ENCODE data around the gene PCBP3. TPM values are rescaled to one million over a fixed set of nuclear protein-coding genes. Genes with fewer than 3 reads are reported as not detected.
"Not testable (repeated sequence)": the region's sequence is repeated elsewhere in the genome, so short reads cannot be mapped to it uniquely, and the experiment has no call there.

PCBP3 gene
- total and polyA plus RNA-seq, 2 donors (not counting 3 experiments of a cell fraction or from before 2014, with no cell fraction given) = 0.06 to 1.1 TPM

- H3K9me1 ChIP-seq (replicated peaks; ENCODE audit: control insufficient read depth, extremely low read depth, insufficient read depth, low read length); H3K9me3 ChIP-seq (replicated peaks; ENCODE audit: control insufficient read depth, insufficient read depth, low read length); POLR2A ChIA-PET; H2AFZ ChIP-seq (ENCODE audit: low read depth, low read length); CTCF ChIA-PET; H3K4me3 ChIP-seq (replicated peaks in 1 of 3; ENCODE audit: insufficient read depth in 1 of 3, low read depth in 1 of 3, low read length in 3 of 3); H3K27me3 ChIP-seq (ENCODE audit: control insufficient read depth in 2 of 2, insufficient read depth in 2 of 2, low read length in 2 of 2); H4K20me1 ChIP-seq (replicated peaks; ENCODE audit: control insufficient read depth, extremely low read depth, insufficient read depth, low read length); H3K4me1 ChIP-seq (ENCODE audit: control insufficient read depth, extremely low read depth, insufficient read depth, low read length); FAIRE-seq; H3K27ac ChIP-seq (ENCODE audit: insufficient read depth, low read depth, low read length); H3K4me2 ChIP-seq (ENCODE audit: insufficient read depth, low read length); dilution Hi-C loops (cut with MboI; ENCODE audit: extremely low pct_ligation_motif_present, low sequenced_read_pairs); intact Hi-C loops (cut with micrococcal nuclease); H3K79me2 ChIP-seq (ENCODE audit: control insufficient read depth, insufficient read depth, low read length); BruUV-seq (replicated peaks); H3K9ac ChIP-seq (replicated peaks; ENCODE audit: extremely low read depth, insufficient read depth, low read length); H3K36me3 ChIP-seq (ENCODE audit: control insufficient read depth in 2 of 2, extremely low read depth in 1 of 2, insufficient read depth in 2 of 2, low read length in 2 of 2); DNase-seq (ENCODE audit: low read depth, low spot score): not testable (repeated sequence)
Observed at GRCh38 chr21:45662623-45663245, 19.2 kb downstream of the PCBP3 start.

GRCh38 chr21:45669382-45669781 is 25.9 kb downstream of the PCBP3 start:
- dilution Hi-C loops (cut with MboI; ENCODE audit: extremely low pct_ligation_motif_present, low sequenced_read_pairs) (no loop called here), intact Hi-C loops (cut with micrococcal nuclease) (no loop called here)
- Histone ChIP-seq H2AFZ (ENCODE audit: low read depth, low read length) (no peak overlapping the region), H3K27me3 (ENCODE audit: control insufficient read depth in 2 of 2, insufficient read depth in 2 of 2, low read length in 2 of 2) (peaks cover 0 to 3% of the 10 kb centered on the region in 2 experiments), H3K4me1 (ENCODE audit: control insufficient read depth, extremely low read depth, insufficient read depth, low read length) (no peaks in the 10 kb centered on the region), H3K4me3 (replicated peaks in 1 of 3; ENCODE audit: insufficient read depth in 1 of 3, low read depth in 1 of 3, low read length in 3 of 3) (no peak overlapping the region), H3K9me3 (replicated peaks; ENCODE audit: control insufficient read depth, insufficient read depth, low read length) (no peaks in the 10 kb centered on the region), H4K20me1 (replicated peaks; ENCODE audit: control insufficient read depth, extremely low read depth, insufficient read depth, low read length) (no peaks in the 10 kb centered on the region), H3K36me3 (ENCODE audit: control insufficient read depth in 2 of 2, extremely low read depth in 1 of 2, insufficient read depth in 2 of 2, low read length in 2 of 2) (no peaks in the 10 kb centered on the region), H3K79me2 (ENCODE audit: control insufficient read depth, insufficient read depth, low read length) (no peaks in the 10 kb centered on the region), H3K9ac (replicated peaks; ENCODE audit: extremely low read depth, insufficient read depth, low read length) (no peak overlapping the region), H3K4me2 (ENCODE audit: insufficient read depth, low read length) (no peak overlapping the region), H3K9me1 (replicated peaks; ENCODE audit: control insufficient read depth, extremely low read depth, insufficient read depth, low read length) (no peaks in the 10 kb centered on the region), H3K27ac (ENCODE audit: insufficient read depth, low read depth, low read length) (no peak overlapping the region)
- ChIA-PET CTCF (no interaction called here), POLR2A (no interaction called here)
- no TSS peak for BruUV-seq (replicated peaks)
- FAIRE-seq (no peak), DNase-seq (ENCODE audit: low read depth, low spot score) (no peak)
- TF ChIP-seq MYC (IDR thresholded peaks at IDR 0.05; ENCODE audit: low read depth, low read length) (no peak), EZH2 (IDR thresholded peaks at IDR 0.05; ENCODE audit: borderline replicate concordance, low read depth, low read length, severe bottlenecking) (no peak), POLR2AphosphoS5 (IDR thresholded peaks at IDR 0.05; ENCODE audit: insufficient read depth, low read depth, low read length) (no peak), GATA2 (IDR thresholded peaks at IDR 0.05; ENCODE audit: insufficient read depth, insufficient read length, low read depth, low read length) (no peak), MAX (IDR thresholded peaks at IDR 0.05; ENCODE audit: insufficient read depth, insufficient read length) (no peak), FOS (IDR thresholded peaks at IDR 0.05; ENCODE audit: borderline replicate concordance, insufficient read depth, low read length) (no peak), JUN (IDR thresholded peaks at IDR 0.05; ENCODE audit: borderline replicate concordance, insufficient read depth, insufficient read length, low read depth) (no peak), POLR2A (IDR thresholded peaks at IDR 0.05; ENCODE audit: low read depth, low read length) (no peak), CTCF (IDR thresholded peaks at IDR 0.05; ENCODE audit: extremely low read depth in 1 of 2, insufficient read depth in 1 of 2, low read depth in 1 of 2, low read length in 2 of 2) (no peak)

Measured in endothelial cell of umbilical vein (primary cell).